CD4-positive, alpha-beta T cell treated with Interleukin-1 beta for 1 hour (primary cell): ENCODE results near the gene POLR2L.

Experiments
- DNase-seq, 2 donors: peaks; one replicate each; pipeline ENCODE4 v3.0.0-alpha.2; 2020 to 2022

Gene POLR2L

DNA sequence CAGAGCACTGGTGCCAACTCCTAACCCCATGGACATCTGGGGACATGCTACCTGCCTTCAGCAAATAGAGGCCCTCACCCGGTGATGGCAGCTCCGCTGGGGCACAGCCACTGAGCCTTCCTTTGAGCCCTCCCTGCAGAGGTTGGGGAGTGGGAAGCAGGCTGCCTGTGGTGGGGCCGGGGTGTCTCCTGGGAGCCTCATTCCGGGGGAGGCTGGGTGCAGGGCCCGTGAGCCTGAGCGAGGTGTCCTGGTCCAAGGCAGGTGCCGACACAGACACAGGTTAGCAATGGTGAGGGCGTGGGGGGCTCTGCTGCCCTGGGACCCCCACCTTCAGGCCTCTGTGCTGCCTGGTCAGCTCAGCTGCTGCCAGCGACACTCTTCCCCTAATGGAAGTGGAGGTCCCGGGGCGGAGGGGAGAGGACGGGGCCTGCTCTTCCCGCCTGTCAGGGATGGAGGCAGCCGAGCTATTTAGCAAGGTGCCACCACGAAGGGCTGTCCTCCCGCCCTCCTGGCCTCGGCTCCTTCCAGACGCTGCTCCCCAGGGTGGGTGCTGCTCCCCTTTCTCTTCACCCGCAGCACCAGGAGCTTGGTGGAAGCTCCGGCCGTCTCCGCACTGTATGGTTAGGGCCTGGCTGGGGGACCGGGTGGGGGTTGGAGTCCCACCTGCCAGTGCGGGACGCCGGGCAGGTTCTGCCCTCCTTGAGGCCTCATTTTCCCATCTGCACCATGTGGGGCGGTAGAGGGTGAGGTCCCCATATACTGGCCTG is 11.5 kb upstream of the POLR2L start:
- no peak for DNase-seq

DNA sequence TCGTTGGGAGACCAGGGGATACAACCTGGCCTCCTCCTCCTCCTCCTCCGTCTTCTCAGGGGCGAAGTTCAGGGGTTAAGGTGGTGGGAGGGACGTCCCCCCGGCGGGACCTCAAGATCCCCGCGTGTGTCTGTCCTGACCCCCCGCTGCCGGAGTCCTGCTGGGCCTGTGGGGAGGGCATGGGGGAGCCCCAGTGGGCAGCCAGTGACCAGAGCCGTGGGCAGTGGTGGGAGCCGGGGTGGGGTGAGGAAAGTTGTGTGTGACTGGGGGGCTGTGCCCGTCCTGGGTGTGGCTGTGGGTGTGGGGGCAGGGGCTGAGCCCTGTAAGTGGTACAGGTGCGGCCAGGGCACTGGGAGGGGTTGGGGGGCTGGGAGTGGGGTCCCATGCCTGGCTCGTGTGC is 10.4 kb upstream of the POLR2L start:
- no peak for DNase-seq

GRCh38 chr11:850775-851763 is 8.7 kb upstream of the POLR2L start:
- no peak for DNase-seq

GRCh38 chr11:849951-850774 is 7.8 kb upstream of the POLR2L start:
- DNase-seq = no peak

DNA sequence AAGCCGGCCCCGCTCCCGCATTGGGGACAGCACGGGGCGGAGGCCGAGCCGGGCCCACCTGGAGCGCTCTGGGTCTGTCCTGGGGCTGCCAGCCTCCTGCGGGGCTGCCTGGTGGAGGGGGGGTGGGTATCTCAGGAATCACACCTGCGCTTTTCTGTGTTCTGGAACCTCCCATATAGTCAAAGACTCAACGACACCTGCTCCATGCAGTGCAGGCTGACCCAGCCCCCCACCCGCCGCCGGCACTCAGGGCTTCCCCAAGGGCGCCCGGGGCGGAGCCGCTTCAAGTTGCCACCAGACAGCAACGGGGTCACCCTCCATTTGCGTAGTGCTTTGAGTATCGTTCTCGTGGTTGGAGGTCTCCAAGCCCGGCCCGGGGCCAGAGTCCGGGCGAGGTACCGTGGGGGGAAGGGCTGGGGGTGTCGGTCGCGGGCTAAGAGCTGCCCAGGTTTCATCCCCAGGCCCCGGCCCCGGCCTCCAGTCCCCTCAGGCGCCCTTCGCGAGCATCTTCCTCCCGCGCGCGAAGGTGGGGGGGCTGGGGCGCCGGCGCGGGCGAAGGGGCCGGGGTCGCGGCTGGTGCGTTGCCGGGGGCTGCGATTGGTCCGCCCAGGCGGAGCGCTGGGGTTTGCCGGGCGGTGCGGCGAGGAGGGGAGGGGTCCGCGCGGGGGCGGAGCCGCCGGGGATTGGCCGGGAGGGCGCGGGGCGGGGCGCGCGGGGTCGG is 6.9 kb upstream of the POLR2L start:
- peak; percentile 23 to 46 for DNase-seq

DNA sequence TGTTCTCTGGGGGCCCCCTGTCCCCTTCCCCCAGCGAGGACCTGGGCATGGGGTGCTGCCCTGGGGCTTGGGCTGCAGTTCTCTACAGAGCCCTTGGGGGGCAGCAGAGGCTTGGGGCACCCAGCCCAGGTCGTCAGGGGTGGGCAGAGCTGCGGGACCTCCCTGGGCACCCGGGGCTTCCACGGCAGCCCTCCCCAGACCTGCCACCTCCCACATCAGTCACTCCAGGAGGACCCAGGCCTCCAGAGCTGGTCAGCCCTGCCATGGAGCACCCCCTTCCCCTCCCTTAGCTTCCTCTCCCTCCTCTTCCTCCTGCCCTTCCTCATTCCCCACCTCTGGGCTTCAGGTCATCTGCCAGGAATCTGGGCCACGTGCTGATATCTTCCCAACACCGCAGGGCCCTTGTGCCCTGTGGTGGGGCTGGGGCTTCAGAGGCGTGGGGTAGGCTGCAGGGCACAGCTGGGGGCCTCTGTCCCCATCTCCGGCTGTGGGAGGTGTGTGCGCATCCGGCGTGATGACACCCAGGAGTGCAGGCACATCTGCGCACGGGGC is 6.1 kb upstream of the POLR2L start:
- peak; percentile 64 to 73 for DNase-seq

- DNase-seq = no peak
Observed at GRCh38 chr11:847876-848275, 5.5 kb upstream of the POLR2L start.

GRCh38 chr11:846496-847098 is 4.3 kb upstream of the POLR2L start:
- DNase-seq = no peak

- no peak for DNase-seq
Observed at GRCh38 chr11:845872-846495, 3.7 kb upstream of the POLR2L start.

- DNase-seq = peak in 1 of 2 donors; percentile 63
Observed at GRCh38 chr11:844693-845644, 2.6 kb upstream of the POLR2L start.

DNA sequence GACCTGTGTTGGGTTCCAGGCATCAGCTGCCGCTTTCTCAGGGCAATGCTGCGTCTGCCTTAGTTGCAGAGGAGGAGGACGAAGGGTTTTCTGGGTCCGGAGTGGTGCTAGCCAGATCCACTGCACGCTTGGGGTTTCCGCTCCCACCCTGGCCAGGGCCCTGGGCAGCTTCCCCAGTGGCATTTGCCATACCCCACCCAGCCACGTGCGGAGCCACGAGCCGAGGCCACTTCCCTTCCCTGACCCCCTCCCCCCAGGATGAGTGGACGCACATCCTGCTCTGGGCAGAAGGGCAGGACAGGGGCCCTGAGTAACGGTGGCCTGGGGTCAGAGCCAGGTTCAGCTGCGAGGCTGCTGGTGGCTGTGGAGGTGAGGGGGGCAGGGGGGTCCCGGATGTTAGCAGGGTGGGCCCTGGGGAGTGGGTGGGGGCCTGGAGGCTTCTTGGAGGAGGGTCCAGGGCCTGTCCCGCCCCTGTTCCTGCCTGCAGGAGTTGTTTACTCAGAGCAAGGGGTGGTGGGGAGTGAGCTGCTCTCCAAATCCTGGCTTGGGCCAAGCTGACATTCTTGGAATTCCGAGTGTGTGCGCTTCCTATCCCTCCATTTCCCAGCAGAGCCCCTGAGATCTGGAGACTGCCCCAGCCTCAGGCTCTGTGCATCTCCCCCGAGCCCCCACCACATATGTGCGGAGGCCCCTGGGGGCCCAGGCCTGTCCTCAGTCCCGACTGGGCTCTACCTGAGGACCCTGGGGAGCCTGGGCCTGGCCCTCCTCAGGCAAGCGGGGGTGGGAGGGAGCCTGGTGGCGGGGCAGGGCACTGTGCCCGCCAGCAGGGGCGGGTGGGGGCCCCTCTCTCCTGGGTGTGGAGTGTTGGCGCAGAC is 1.7 kb upstream of the POLR2L start:
- DNase-seq = peak in 1 of 2 donors; percentile 72

DNA sequence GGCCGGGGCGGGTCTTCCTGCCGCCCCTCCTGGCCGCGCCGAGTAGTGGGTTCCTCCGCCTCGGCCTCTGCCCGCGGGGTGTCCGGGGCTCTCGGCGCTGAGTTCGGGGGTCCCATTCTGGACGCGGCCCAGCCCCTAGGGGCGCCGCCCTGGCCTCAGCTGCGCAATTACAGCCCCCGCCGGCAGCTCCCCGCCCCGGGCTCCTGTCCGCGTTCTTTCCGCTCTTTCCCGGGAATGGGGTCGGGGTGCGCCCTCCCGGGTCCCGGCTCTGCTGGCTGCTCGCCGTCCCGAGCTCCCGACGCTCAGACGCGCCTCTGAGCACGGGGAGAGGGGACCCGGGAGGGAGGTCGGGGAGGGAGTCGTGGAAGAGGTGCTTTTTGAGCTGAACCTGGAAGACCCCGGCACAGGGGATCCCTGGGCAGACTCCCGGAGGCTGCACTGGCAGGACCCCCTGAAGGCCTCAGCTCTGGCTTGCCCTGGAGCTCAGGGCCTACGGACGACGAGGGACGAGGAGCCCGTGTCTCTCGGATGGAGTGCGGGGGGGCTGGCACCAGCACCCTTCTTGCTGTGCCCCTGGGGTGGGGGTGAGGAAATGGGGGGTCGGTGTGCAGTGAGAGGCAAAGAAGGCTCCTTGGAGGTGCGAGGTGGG is 881 bp upstream of the POLR2L start:
- DNase-seq = no peak

- no peak for DNase-seq
Observed at GRCh38 chr11:841981-842369, 354 bp downstream of the POLR2L start.

DNA sequence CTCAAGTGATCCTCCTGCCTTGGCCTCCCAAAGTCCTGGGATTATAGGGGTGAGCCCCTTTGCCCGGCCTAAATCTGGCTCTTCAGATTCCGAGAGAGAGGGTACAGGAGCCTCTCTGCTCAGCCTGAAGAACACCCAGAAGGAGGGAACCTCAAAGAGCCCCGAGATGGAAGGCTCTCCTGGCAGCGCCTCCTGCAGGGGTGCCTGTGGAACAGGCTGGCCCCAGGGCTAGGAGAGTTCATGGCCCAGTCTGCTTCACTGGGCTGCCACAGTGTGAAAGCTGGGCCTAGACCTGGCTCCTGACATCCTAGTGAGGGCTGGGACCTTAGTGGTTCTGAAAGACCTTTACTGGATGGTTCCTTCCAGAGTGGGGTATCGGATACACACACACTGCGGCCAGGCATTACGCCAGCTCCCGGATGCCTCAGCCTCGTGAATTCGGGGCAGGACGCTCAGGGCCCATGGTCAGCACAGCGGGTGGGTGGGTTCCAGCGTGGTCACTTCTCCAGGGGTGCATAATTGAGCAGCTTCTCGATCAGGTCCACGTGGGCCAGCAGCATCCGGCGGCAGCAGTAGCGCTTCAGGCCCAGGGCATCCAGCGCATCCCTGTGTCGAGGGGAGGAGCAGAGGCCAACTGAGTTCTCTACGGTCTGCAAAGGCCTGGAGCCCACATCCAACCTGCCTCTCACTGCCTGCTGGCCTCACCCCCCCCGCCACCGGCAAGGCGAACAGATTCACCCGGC is 2.3 kb downstream of the POLR2L start:
- DNase-seq = no peak

GRCh38 chr11:839280-839623 is 3.1 kb downstream of the POLR2L start:
- DNase-seq = no peak

DNA sequence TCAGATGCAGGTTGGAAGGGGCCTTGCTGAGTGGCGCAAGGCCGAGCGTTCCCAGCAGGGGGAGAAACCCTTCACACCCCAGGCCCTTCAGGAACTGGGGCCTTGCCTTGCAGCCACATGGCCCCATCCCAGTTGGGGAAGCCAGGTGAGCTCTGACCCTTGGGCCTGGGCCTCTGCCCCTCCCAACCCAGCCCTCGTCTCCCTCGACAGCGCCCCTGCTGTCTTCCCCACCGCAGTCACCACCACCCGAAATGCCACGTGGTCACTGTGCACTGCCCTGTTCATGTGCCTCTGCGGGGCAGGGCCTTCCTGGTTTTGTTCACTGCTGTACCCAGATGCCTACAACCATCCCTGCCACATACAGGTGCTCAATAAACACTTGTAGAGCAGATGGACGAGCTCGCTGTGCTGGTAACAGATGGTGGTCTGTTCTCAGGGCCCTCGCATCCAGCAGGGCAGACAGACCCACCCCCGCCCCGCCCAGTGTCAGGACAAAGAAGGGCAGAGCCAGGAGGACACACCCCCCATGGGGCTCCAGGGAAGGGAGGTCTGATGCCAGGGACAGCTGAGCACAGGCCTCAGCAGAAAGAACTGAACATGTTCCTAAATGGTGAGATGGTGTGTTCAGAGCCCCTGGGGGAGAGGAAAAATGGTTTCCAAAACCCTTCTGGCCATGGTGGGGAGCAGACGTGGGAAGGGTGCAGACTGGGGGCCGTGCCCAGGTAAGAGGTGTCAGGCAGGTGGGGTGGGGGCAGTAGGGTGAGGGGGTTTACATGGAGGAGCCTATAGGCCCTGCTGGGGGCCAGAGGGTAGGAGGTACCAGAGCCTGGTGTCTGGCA is 3.7 kb downstream of the POLR2L start:
- DNase-seq = no peak

DNA sequence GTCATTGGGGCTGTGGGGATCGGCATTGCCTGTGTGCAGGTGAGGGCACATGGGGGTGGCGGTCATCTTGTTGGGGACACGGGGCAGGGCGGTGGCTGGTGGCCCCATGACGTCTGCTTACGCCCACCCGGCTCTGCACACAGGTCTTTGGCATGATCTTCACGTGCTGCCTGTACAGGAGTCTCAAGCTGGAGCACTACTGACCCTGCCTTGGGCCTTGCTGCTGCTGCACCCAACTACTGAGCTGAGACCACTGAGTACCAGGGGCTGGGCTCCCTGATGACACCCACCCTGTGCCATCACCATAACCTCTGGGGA is 4.4 kb downstream of the POLR2L start:
- no peak for DNase-seq
